PC-3 (cell line): ENCODE measurements around the gene PMF1. TPM values are rescaled to one million over a fixed set of nuclear protein-coding genes. Genes with fewer than 3 reads are reported as not detected.
A peak's percentile ranks its signal among the peaks of the same experiment; 100 is the strongest.

Experiments used
- ATAC-seq: fragments of 200-7000 bp; cut with Tn5 transposase; 2 replicates; pipeline ENCODE4 v1.9.1; 2020; ENCODE audit warnings: mild to moderate bottlenecking, moderate library complexity
- BruUV-seq: library from RNA; stranded (reverse); fragments of 400-500 nt; replicated peaks from 2 replicates; lab custom pipeline; 2021; lab: Mats Ljungman, UMichigan
- CTCF ChIA-PET: fragments of 300-600 bp; sonication (Branson Sonifier 250); formaldehyde crosslinking; loops from one replicate; lab custom pipeline; 2022; ENCODE audit warnings: antibody characterized with exemption; lab: Charles Lee
- POLR2A ChIA-PET: fragments of 300-600 bp; sonication (Branson Sonifier 250); formaldehyde crosslinking; loops from one replicate; lab custom pipeline; 2022; ENCODE audit warnings: antibody characterized with exemption; ENCODE audit not compliant: unreplicated experiment; lab: Charles Lee
- DNase-seq: peaks from one replicate; pipeline ENCODE4 v3.0.0-alpha.2; 2015
- H2AFZ ChIP-seq: fragments of 300-600 bp; sonication (generic); 2 replicates; pipeline ENCODE4 v1.6.0; 2016; ENCODE audit warnings: antibody characterized with exemption, low read length
- H3F3A ChIP-seq: fragments of 300-600 bp; sonication (generic); one replicate; pipeline ENCODE4 v1.6.0; 2017; ENCODE audit warnings: antibody characterized with exemption, low read length, control low read depth, mild to moderate bottlenecking; ENCODE audit not compliant: unreplicated experiment
- H3K27ac ChIP-seq: fragments of 300-600 bp; sonication (generic); 2 replicates; pipeline ENCODE4 v1.5.1; 2016; ENCODE audit warnings: mild to moderate bottlenecking, low read length
- H3K27me3 ChIP-seq: fragments of 300-600 bp; sonication (generic); 2 replicates; pipeline ENCODE4 v1.6.1; 2016; ENCODE audit warnings: low read length, mixed read lengths
- H3K36me3 ChIP-seq: fragments of 300-600 bp; sonication (generic); 2 replicates; pipeline ENCODE4 v1.6.1; 2016; ENCODE audit warnings: low read depth, mixed run types, low read length, mixed read lengths
- H3K4me1 ChIP-seq: fragments of 300-600 bp; sonication (generic); 2 replicates; pipeline ENCODE4 v1.5.1; 2016; ENCODE audit warnings: low read length; ENCODE audit not compliant: insufficient read depth
- H3K4me2 ChIP-seq: fragments of 300-600 bp; sonication (generic); 2 replicates; pipeline ENCODE4 v1.6.0; 2016; ENCODE audit warnings: low read length
- H3K4me3 ChIP-seq: fragments of 300-600 bp; sonication (generic); 2 replicates; pipeline ENCODE4 v1.5.1; 2016; ENCODE audit warnings: mild to moderate bottlenecking, low read length, mixed read lengths
- H3K79me2 ChIP-seq: fragments of 300-600 bp; sonication (generic); 2 replicates; pipeline ENCODE4 v1.6.1; 2017; ENCODE audit warnings: low read length, mixed read lengths
- H3K9ac ChIP-seq: fragments of 300-600 bp; sonication (generic); 2 replicates; pipeline ENCODE4 v1.6.0; 2016; ENCODE audit warnings: mild to moderate bottlenecking, low read length
- H3K9me2 ChIP-seq: fragments of 300-600 bp; sonication (generic); replicated peaks from 2 replicates; pipeline ENCODE4 v1.6.1; 2016; ENCODE audit warnings: mixed run types, low read length, mixed read lengths
- H3K9me3 ChIP-seq: fragments of 300-600 bp; sonication (generic); 2 replicates; pipeline ENCODE4 v1.6.1; 2016; ENCODE audit warnings: low read length, mixed read lengths
- H4K20me1 ChIP-seq: fragments of 300-600 bp; sonication (generic); 2 replicates; pipeline ENCODE4 v1.6.1; 2016; ENCODE audit warnings: low read length, mixed read lengths
- CTCF ChIP-seq: fragments of 300-600 bp; sonication (generic); conservative IDR thresholded peaks from 2 replicates; pipeline ENCODE4 v1.5.1; 2017; ENCODE audit warnings: antibody characterized with exemption, low read depth, mild to moderate bottlenecking, low read length
- EZH2 ChIP-seq: fragments of 300-600 bp; sonication (generic); IDR thresholded peaks from one replicate; pipeline ENCODE4 v1.6.1; 2017; ENCODE audit warnings: antibody characterized with exemption, mild to moderate bottlenecking, low read length; ENCODE audit not compliant: unreplicated experiment
- EZH2phosphoT487 ChIP-seq: fragments of 300-600 bp; sonication (generic); IDR thresholded peaks from 2 replicates; pipeline ENCODE4 v1.6.1; 2018; ENCODE audit warnings: mild to moderate bottlenecking, antibody characterized with exemption, low read length, borderline replicate concordance
- intact Hi-C: fragments of 100-400 bp; cut with micrococcal nuclease; formaldehyde crosslinking; loops from 2 replicates; pipeline ENCODE4 v1.9.0; 2023
- total RNA-seq: library from RNA; depleted of rRNA; stranded (reverse); fragments of >200 nt; gene quantifications from 2 replicates; pipeline ENCODE4 v1.2.3, GENCODE V29; 2014

Gene PMF1
- total RNA-seq, 1 experiment from 2014 or later, result 131 TPM

- no peak overlapping the region for H3K4me3 ChIP-seq
- H3K27ac ChIP-seq, result no peak overlapping the region
- ATAC-seq, result no peak
- ChIA-PET CTCF (no interaction called here), POLR2A (no interaction called here)
- 0 out of 2 replicates have a peak, but pooled peaks cover 7% of the 10 kb centered on the region for H4K20me1 ChIP-seq
- H3K4me1 ChIP-seq, result peaks cover 25% of the 10 kb centered on the region
- BruUV-seq, result TSS peak; percentile 52
- H3K9me3 ChIP-seq, result no peaks in the 10 kb centered on the region
- H2AFZ ChIP-seq, result no peak overlapping the region
- no peak for DNase-seq
- peaks cover 12% of the 10 kb centered on the region for H3F3A ChIP-seq
- peaks cover 6% of the 10 kb centered on the region; the same call in 1 of the 2 replicates for H3K79me2 ChIP-seq
- H3K36me3 ChIP-seq, result peaks cover 65% of the 10 kb centered on the region
- no peaks in the 10 kb centered on the region for H3K9me2 ChIP-seq
- H3K9ac ChIP-seq, result no peak overlapping the region
- no peaks in the 10 kb centered on the region for H3K27me3 ChIP-seq
- TF ChIP-seq CTCF (no peak), EZH2 (no peak), EZH2phosphoT487 (no peak)
- intact Hi-C loops, result no loop called here
- no peak overlapping the region for H3K4me2 ChIP-seq
Measured at GRCh38 chr1:156266051-156266450, 53.2 kb downstream of the PMF1 start.

GRCh38 chr1:156268336-156268735, 55.5 kb downstream of the PMF1 start:
- H4K20me1 ChIP-seq, result 0 out of 2 replicates have a peak, but pooled peaks cover 4% of the 10 kb centered on the region
- no peaks in the 10 kb centered on the region for H3K27me3 ChIP-seq
- DNase-seq, result no peak
- intact Hi-C loops, result no loop called here
- no peaks in the 10 kb centered on the region for H3K9me2 ChIP-seq
- H3K36me3 ChIP-seq, result peaks cover 73% of the 10 kb centered on the region
- no peaks in the 10 kb centered on the region for H3K9me3 ChIP-seq
- no peak overlapping the region for H3K4me2 ChIP-seq
- 0 out of 2 replicates have a peak, but pooled peaks cover 4% of the 10 kb centered on the region for H3K79me2 ChIP-seq
- no peak overlapping the region for H3K4me3 ChIP-seq
- POLR2A ChIA-PET, result no interaction called here
- no peak overlapping the region for H2AFZ ChIP-seq
- BruUV-seq, result no TSS peak
- H3K4me1 ChIP-seq, result peaks cover 10% of the 10 kb centered on the region
- CTCF ChIA-PET, result interaction anchor here (0.6 kb wide), 1 partner anchor 1179 kb away, joined by 6 read pairs; no protein-coding TSS in a partner anchor
- no peak overlapping the region for H3K9ac ChIP-seq
- ATAC-seq, result no peak
- no peak for TF ChIP-seq EZH2phosphoT487
- TF ChIP-seq CTCF, result no peak
- no peak for TF ChIP-seq EZH2
- peaks cover 5% of the 10 kb centered on the region for H3F3A ChIP-seq
- no peak overlapping the region for H3K27ac ChIP-seq

GRCh38 chr1:156270314-156270713, 57.5 kb downstream of the PMF1 start:
- H3K4me3 ChIP-seq, result no peak overlapping the region
- intact Hi-C loops, result no loop called here
- 0 out of 2 replicates have a peak, but pooled peaks cover 4% of the 10 kb centered on the region for H4K20me1 ChIP-seq
- TF ChIP-seq EZH2phosphoT487 (no peak), EZH2 (no peak), CTCF (no peak)
- 0 out of 2 replicates have a peak, but pooled peaks cover 4% of the 10 kb centered on the region for H3K79me2 ChIP-seq
- ATAC-seq (0 out of 2 replicates have a peak, but pooled peaks have one; percentile 27), DNase-seq (peak; percentile 29)
- no peak overlapping the region for H2AFZ ChIP-seq
- peaks cover 3% of the 10 kb centered on the region for H3F3A ChIP-seq
- no peaks in the 10 kb centered on the region for H3K9me3 ChIP-seq
- CTCF ChIA-PET, result no interaction called here
- no peak overlapping the region for H3K4me2 ChIP-seq
- peaks cover 81% of the 10 kb centered on the region for H3K36me3 ChIP-seq
- no TSS peak for BruUV-seq
- no peak overlapping the region for H3K9ac ChIP-seq
- H3K27me3 ChIP-seq, result no peaks in the 10 kb centered on the region
- POLR2A ChIA-PET, result no interaction called here
- H3K4me1 ChIP-seq, result no peaks in the 10 kb centered on the region
- no peaks in the 10 kb centered on the region for H3K9me2 ChIP-seq
- H3K27ac ChIP-seq, result no peak overlapping the region
